ENCODE data around the gene ZNF593OS.

GRCh38 chr1:26182383-26182696, 10.7 kb upstream of the ZNF593OS start:
- no peak for TF ChIP-seq POLR2A (IDR thresholded peaks at IDR 0.05)
- no peak for TF ChIP-seq CTCF (IDR thresholded peaks at IDR 0.05)
- TF ChIP-seq EP300 (IDR thresholded peaks at IDR 0.05), result no peak

All from tibial nerve (tissue), 4 donors.